Smooth muscle cell (in vitro differentiated cells): ENCODE results near the gene RECK. TPM values are rescaled to one million over a fixed set of nuclear protein-coding genes. Genes with fewer than 3 reads are reported as not detected.
"Not testable (repeated sequence)": the region's sequence is repeated elsewhere in the genome, so short reads cannot be mapped to it uniquely, and the experiment has no call there.

Experiments
- DNase-seq: peaks from one replicate; lab custom pipeline; 2025; ENCODE audit not compliant: unreplicated experiment; lab: John Stamatoyannopoulos, UW
- H2AFZ ChIP-seq: fragments of 200-600 bp; sonication (generic); 2 replicates; pipeline ENCODE4 v1.6.0; 2016; ENCODE audit warnings: antibody characterized with exemption, low read depth, mild to moderate bottlenecking
- H3F3A ChIP-seq: fragments of 200-600 bp; sonication (generic); 2 replicates; pipeline ENCODE4 v1.6.0; 2017; ENCODE audit warnings: antibody characterized with exemption, low read depth
- H3K27ac ChIP-seq: fragments of 200-600 bp; sonication (generic); 2 replicates; pipeline ENCODE4 v1.5.1; 2016; ENCODE audit warnings: low read depth, mild to moderate bottlenecking
- H3K27me3 ChIP-seq: fragments of 200-600 bp; sonication (generic); 2 replicates; pipeline ENCODE4 v1.6.1; 2016; ENCODE audit warnings: low read depth, mild to moderate bottlenecking
- H3K36me3 ChIP-seq: fragments of 200-600 bp; sonication (generic); 2 replicates; pipeline ENCODE4 v1.5.1; 2016; ENCODE audit warnings: low read depth
- H3K4me1 ChIP-seq: fragments of 200-600 bp; sonication (generic); 2 replicates; pipeline ENCODE4 v1.5.1; 2016; ENCODE audit warnings: low read depth
- H3K4me2 ChIP-seq: fragments of 200-600 bp; sonication (generic); 2 replicates; pipeline ENCODE4 v1.6.0; 2016; ENCODE audit warnings: mild to moderate bottlenecking
- H3K4me3 ChIP-seq: fragments of 200-600 bp; sonication (generic); 2 replicates; pipeline ENCODE4 v1.5.1; 2016; ENCODE audit warnings: mild to moderate bottlenecking
- H3K79me2 ChIP-seq: fragments of 200-600 bp; sonication (generic); 2 replicates; pipeline ENCODE4 v1.6.0; 2016; ENCODE audit warnings: low read depth, mild to moderate bottlenecking
- H3K9ac ChIP-seq: fragments of 200-600 bp; sonication (generic); 2 replicates; pipeline ENCODE4 v1.6.0; 2016; ENCODE audit warnings: low read depth
- H3K9me3 ChIP-seq: fragments of 200-600 bp; sonication (generic); replicated peaks from 2 replicates; pipeline ENCODE4 v1.5.1; 2016; ENCODE audit warnings: low read depth
- H4K20me1 ChIP-seq: fragments of 200-600 bp; sonication (generic); 2 replicates; pipeline ENCODE4 v1.6.0; 2016; ENCODE audit warnings: low read depth
- WGBS: methylation state at CpG from one replicate; pipeline ENCODE4 v1.1.7; 2016; ENCODE audit warnings: low lambda C conversion rate; 5-methylcytosine and 5-hydroxymethylcytosine counted together
- polyA plus RNA-seq: library from polyadenylated mRNA; unstranded; fragments of >200 nt; fragmentation: Nextera tagmentation; extraction: Ambion mirVana; gene quantifications from 2 replicates; pipeline ENCODE4 v1.2.1, GENCODE V29; 2016
- total RNA-seq: library from RNA; depleted of rRNA; stranded (reverse); fragments of >200 nt; gene quantifications from 2 replicates; pipeline ENCODE4 v1.2.3, GENCODE V29; 2014
- TF ChIP-seq, protein P1 (sequence below): fragments of 200-600 bp; sonication (generic); IDR thresholded peaks from 2 replicates; pipeline ENCODE4 v1.5.1; 2017; ENCODE audit warnings: borderline replicate concordance, mild to moderate bottlenecking, antibody characterized with exemption; ENCODE audit not compliant: insufficient read depth, poor library complexity, severe bottlenecking

RECK gene
- total and polyA plus RNA-seq, 2 experiments from 2014 or later: 42.9 to 50.0 TPM

GRCh38 chr9:36160126-36160525, 123.4 kb downstream of the RECK start:
- WGBS: 81% methylated on average over 11 of the region's 11 CpGs
- not testable (repeated sequence) for H2AFZ ChIP-seq

DNA sequence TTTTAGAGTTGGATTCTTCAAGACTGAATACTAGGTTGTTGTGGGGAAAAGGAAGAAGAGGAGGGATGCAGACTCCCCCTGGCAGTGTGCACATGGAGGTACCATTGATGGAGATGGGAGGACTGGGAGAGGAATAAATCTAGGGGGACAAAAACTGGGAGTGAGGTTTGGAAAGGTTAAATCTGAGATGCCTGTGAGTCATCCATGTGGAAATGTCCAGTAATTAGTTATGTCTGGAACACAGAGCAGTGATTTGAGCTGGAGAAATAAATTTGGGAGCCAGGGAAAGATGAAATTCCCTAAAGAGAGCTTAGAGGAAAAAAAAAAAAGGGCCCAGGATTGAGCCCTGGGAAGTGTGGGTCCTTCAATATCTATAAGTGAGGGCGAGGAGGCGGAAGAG, 124.5 kb downstream of the RECK start:
- Histone ChIP-seq H3K27ac (peak overlapping the region; percentile 86), H3K9me3 (peaks cover 4% of the 10 kb centered on the region), H3K36me3 (no peaks in the 10 kb centered on the region), H2AFZ (no peak overlapping the region), H3K4me1 (peaks cover 27% of the 10 kb centered on the region), H3K4me2 (peak overlapping the region; percentile 27), H3K27me3 (no peaks in the 10 kb centered on the region), H3F3A (peaks cover 18% of the 10 kb centered on the region), H4K20me1 (no peaks in the 10 kb centered on the region), H3K9ac (peak overlapping the region; percentile 1), H3K79me2 (no peaks in the 10 kb centered on the region), H3K4me3 (no peak overlapping the region)
- DNase-seq: no peak
- TF ChIP-seq, protein P1, sequence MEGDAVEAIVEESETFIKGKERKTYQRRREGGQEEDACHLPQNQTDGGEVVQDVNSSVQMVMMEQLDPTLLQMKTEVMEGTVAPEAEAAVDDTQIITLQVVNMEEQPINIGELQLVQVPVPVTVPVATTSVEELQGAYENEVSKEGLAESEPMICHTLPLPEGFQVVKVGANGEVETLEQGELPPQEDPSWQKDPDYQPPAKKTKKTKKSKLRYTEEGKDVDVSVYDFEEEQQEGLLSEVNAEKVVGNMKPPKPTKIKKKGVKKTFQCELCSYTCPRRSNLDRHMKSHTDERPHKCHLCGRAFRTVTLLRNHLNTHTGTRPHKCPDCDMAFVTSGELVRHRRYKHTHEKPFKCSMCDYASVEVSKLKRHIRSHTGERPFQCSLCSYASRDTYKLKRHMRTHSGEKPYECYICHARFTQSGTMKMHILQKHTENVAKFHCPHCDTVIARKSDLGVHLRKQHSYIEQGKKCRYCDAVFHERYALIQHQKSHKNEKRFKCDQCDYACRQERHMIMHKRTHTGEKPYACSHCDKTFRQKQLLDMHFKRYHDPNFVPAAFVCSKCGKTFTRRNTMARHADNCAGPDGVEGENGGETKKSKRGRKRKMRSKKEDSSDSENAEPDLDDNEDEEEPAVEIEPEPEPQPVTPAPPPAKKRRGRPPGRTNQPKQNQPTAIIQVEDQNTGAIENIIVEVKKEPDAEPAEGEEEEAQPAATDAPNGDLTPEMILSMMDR: no peak
- WGBS: 61% methylated on average over 2 of the region's 2 CpGs

More at GRCh38 chr9:36160126-36160525, 123.4 kb downstream of the RECK start:
- H3K79me2 ChIP-seq, H3K9me3 ChIP-seq, H3K27me3 ChIP-seq, DNase-seq, H3K36me3 ChIP-seq, H3K4me3 ChIP-seq, H3K4me2 ChIP-seq, H3K9ac ChIP-seq, H4K20me1 ChIP-seq: not testable (repeated sequence)
- Histone ChIP-seq H3F3A (peaks cover 23% of the 10 kb centered on the region), H3K4me1 (peaks cover 27% of the 10 kb centered on the region), H3K27ac (peak overlapping the region; percentile 86)

GRCh38 chr9:36162211-36162738, 125.6 kb downstream of the RECK start:
- no peaks in the 10 kb centered on the region for H4K20me1 ChIP-seq
- peaks cover 18% of the 10 kb centered on the region for H3F3A ChIP-seq
- no peaks in the 10 kb centered on the region for H3K27me3 ChIP-seq
- H3K36me3 ChIP-seq: no peaks in the 10 kb centered on the region
- no peak overlapping the region for H3K4me3 ChIP-seq
- TF ChIP-seq, protein P1: no peak
- DNase-seq: no peak
- H2AFZ ChIP-seq: no peak overlapping the region
- H3K4me1 ChIP-seq: peaks cover 27% of the 10 kb centered on the region
- WGBS: 91% methylated on average over 17 of the region's 17 CpGs
- peak overlapping the region; percentile 86 for H3K27ac ChIP-seq
- H3K4me2 ChIP-seq: peak overlapping the region; percentile 37
- H3K9me3 ChIP-seq: no peaks in the 10 kb centered on the region
- H3K79me2 ChIP-seq: no peaks in the 10 kb centered on the region
- peak overlapping the region; percentile 37 for H3K9ac ChIP-seq

DNA sequence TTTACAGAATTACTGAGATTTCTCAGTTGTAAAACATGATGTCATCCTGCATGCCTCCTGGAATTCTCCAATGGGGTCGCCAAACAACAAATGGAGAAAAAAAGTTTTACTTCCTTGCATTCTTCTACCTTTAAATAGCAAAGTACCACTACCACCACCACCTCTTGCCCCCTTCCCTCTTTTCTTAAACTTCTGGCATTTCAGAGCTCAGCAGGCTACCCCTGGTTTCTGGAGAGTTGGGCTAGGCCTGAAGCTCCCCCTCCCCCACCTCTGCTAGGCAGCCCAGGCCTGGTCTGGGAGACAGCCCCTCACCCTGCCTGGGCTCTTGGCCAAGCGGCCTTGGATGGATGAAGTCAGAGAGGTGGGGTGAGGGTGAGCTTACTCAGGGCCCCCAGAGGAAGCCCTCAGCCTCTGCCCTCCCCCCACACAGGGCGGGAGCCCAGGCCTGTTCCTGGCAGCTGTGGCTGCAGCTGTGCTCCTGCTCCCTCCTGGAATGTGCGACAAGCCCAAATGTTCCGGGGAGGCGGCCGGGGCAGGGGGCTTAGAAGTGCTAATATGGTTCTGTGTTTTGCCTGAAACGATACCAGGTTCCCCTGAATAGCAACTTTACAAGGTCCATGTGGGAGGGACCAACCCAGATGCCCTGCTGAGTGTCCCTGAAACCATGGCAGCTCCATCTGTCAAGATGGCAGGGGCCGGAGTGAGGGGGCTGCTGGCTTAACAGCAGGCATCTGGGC, 126.5 kb downstream of the RECK start:
- Histone ChIP-seq H3K27me3 (no peaks in the 10 kb centered on the region), H3K79me2 (no peaks in the 10 kb centered on the region), H3F3A (peaks cover 18% of the 10 kb centered on the region), H4K20me1 (no peaks in the 10 kb centered on the region), H3K9ac (peak overlapping the region; percentile 37), H2AFZ (peak overlapping the region; percentile 6), H3K27ac (peak overlapping the region; percentile 86), H3K4me1 (peaks cover 27% of the 10 kb centered on the region), H3K9me3 (no peaks in the 10 kb centered on the region), H3K36me3 (no peaks in the 10 kb centered on the region), H3K4me3 (no peak overlapping the region), H3K4me2 (peak overlapping the region; percentile 37)
- TF ChIP-seq, protein P1: no peak
- WGBS: 8% methylated on average over 9 of the region's 9 CpGs
- peak; percentile 76 for DNase-seq
